ENCODE data around the gene TRIM7.
"Not testable (repeated sequence)": the region's sequence is repeated elsewhere in the genome, so short reads cannot be mapped to it uniquely, and the experiment has no call there.

The TRIM7 gene

GRCh38 chr5:181188700-181189362, 16.2 kb downstream of the TRIM7 start:
- peak overlapping the region; percentile 94 for H3K27ac Mint-ChIP-seq
- peaks cover 38% of the 10 kb centered on the region for H3K4me1 Mint-ChIP-seq (ENCODE audit: low read depth)
- peak overlapping the region; percentile 96 for H3K4me3 Mint-ChIP-seq
- DNase-seq (ENCODE audit: low spot score) = peak; percentile 77
- peaks cover 8% of the 10 kb centered on the region for H3K36me3 Mint-ChIP-seq (ENCODE audit: low read depth)
- peaks cover 12% of the 10 kb centered on the region for H3K27me3 Mint-ChIP-seq (ENCODE audit: low read depth)
- H3K9me3 Mint-ChIP-seq = no peaks in the 10 kb centered on the region

GRCh38 chr5:181187500-181188213, 17.3 kb downstream of the TRIM7 start:
- Mint-ChIP-seq H3K4me1 (ENCODE audit: low read depth) (peaks cover 33% of the 10 kb centered on the region), H3K36me3 (ENCODE audit: low read depth) (peaks cover 7% of the 10 kb centered on the region), H3K4me3 (peak overlapping the region; percentile 96), H3K9me3 (no peaks in the 10 kb centered on the region), H3K27me3 (ENCODE audit: low read depth) (peaks cover 12% of the 10 kb centered on the region), H3K27ac (peak overlapping the region; percentile 94)
- DNase-seq (ENCODE audit: low spot score) = peak; percentile 60

GRCh38 chr5:181186986-181187499, 18.0 kb downstream of the TRIM7 start:
- Mint-ChIP-seq H3K27ac (peak overlapping the region; percentile 70), H3K4me3 (no peak overlapping the region), H3K36me3 (ENCODE audit: low read depth) (peaks cover 7% of the 10 kb centered on the region), H3K4me1 (ENCODE audit: low read depth) (peaks cover 35% of the 10 kb centered on the region), H3K9me3 (no peaks in the 10 kb centered on the region), H3K27me3 (ENCODE audit: low read depth) (peaks cover 12% of the 10 kb centered on the region)
- no peak for DNase-seq (ENCODE audit: low spot score)

GRCh38 chr5:181186022-181186421, 19.0 kb downstream of the TRIM7 start:
- Mint-ChIP-seq H3K27ac (no peak overlapping the region), H3K4me1 (ENCODE audit: low read depth) (peaks cover 34% of the 10 kb centered on the region), H3K9me3 (no peaks in the 10 kb centered on the region), H3K36me3 (ENCODE audit: low read depth) (peaks cover 5% of the 10 kb centered on the region), H3K27me3 (ENCODE audit: low read depth) (peaks cover 13% of the 10 kb centered on the region), H3K4me3 (peak overlapping the region; percentile 45)
- no peak for DNase-seq (ENCODE audit: low spot score)

GRCh38 chr5:181185560-181185959, 19.4 kb downstream of the TRIM7 start:
- no peaks in the 10 kb centered on the region for H3K9me3 Mint-ChIP-seq
- H3K27me3 Mint-ChIP-seq (ENCODE audit: low read depth) = peaks cover 14% of the 10 kb centered on the region
- peaks cover 33% of the 10 kb centered on the region for H3K4me1 Mint-ChIP-seq (ENCODE audit: low read depth)
- DNase-seq (ENCODE audit: low spot score) = no peak
- no peak overlapping the region for H3K27ac Mint-ChIP-seq
- peaks cover 5% of the 10 kb centered on the region for H3K36me3 Mint-ChIP-seq (ENCODE audit: low read depth)
- peak overlapping the region; percentile 45 for H3K4me3 Mint-ChIP-seq

- Mint-ChIP-seq H3K27ac (peak overlapping the region; percentile 97), H3K36me3 (ENCODE audit: low read depth) (peaks cover 5% of the 10 kb centered on the region), H3K4me1 (ENCODE audit: low read depth) (peaks cover 30% of the 10 kb centered on the region)
Observed at GRCh38 chr5:181184845-181185216, 20.2 kb downstream of the TRIM7 start.

GRCh38 chr5:181182651-181183050, 22.3 kb downstream of the TRIM7 start:
- Mint-ChIP-seq H3K4me1 (ENCODE audit: low read depth) (peaks cover 20% of the 10 kb centered on the region), H3K27ac (peak overlapping the region; percentile 80), H3K9me3 (no peaks in the 10 kb centered on the region), H3K27me3 (ENCODE audit: low read depth) (peaks cover 9% of the 10 kb centered on the region), H3K4me3 (peak overlapping the region; percentile 75), H3K36me3 (ENCODE audit: low read depth) (no peaks in the 10 kb centered on the region)
- DNase-seq (ENCODE audit: low spot score) = no peak

More at GRCh38 chr5:181184845-181185216, 20.2 kb downstream of the TRIM7 start:
- peak overlapping the region; percentile 88 for H3K4me3 Mint-ChIP-seq
- H3K9me3 Mint-ChIP-seq = no peaks in the 10 kb centered on the region
- peaks cover 17% of the 10 kb centered on the region for H3K27me3 Mint-ChIP-seq (ENCODE audit: low read depth)
- no peak for DNase-seq (ENCODE audit: low spot score)

- no peaks in the 10 kb centered on the region for H3K9me3 Mint-ChIP-seq
- H3K36me3 Mint-ChIP-seq (ENCODE audit: low read depth) = no peaks in the 10 kb centered on the region
Observed at GRCh38 chr5:181181650-181182565, 23.1 kb downstream of the TRIM7 start.

GRCh38 chr5:181177559-181177958, 27.4 kb downstream of the TRIM7 start:
- Mint-ChIP-seq H3K27me3 (ENCODE audit: low read depth) (peaks cover 27% of the 10 kb centered on the region), H3K4me1 (ENCODE audit: low read depth) (peaks cover 20% of the 10 kb centered on the region)
- not testable (repeated sequence) for H3K4me3 Mint-ChIP-seq; H3K36me3 Mint-ChIP-seq (ENCODE audit: low read depth); DNase-seq (ENCODE audit: low spot score); H3K27ac Mint-ChIP-seq; H3K9me3 Mint-ChIP-seq

More at GRCh38 chr5:181181650-181182565, 23.1 kb downstream of the TRIM7 start:
- peaks cover 13% of the 10 kb centered on the region for H3K27me3 Mint-ChIP-seq (ENCODE audit: low read depth)
- H3K27ac Mint-ChIP-seq = no peak overlapping the region
- H3K4me3 Mint-ChIP-seq = peak overlapping the region; percentile 48
- peak; percentile 42 for DNase-seq (ENCODE audit: low spot score)
- peaks cover 17% of the 10 kb centered on the region for H3K4me1 Mint-ChIP-seq (ENCODE audit: low read depth)

- H3K27ac Mint-ChIP-seq = no peak overlapping the region
- peaks cover 22% of the 10 kb centered on the region for H3K27me3 Mint-ChIP-seq (ENCODE audit: low read depth)
- DNase-seq (ENCODE audit: low spot score) = no peak
- H3K4me3 Mint-ChIP-seq = no peak overlapping the region
- H3K4me1 Mint-ChIP-seq (ENCODE audit: low read depth) = peaks cover 16% of the 10 kb centered on the region
- H3K36me3 Mint-ChIP-seq (ENCODE audit: low read depth) = no peaks in the 10 kb centered on the region
- no peaks in the 10 kb centered on the region for H3K9me3 Mint-ChIP-seq
Observed at GRCh38 chr5:181176254-181176952, 28.6 kb downstream of the TRIM7 start.

- peak; percentile 68 for DNase-seq (ENCODE audit: low spot score)
- Mint-ChIP-seq H3K27me3 (ENCODE audit: low read depth) (peaks cover 38% of the 10 kb centered on the region), H3K36me3 (ENCODE audit: low read depth) (peaks cover 7% of the 10 kb centered on the region), H3K9me3 (no peaks in the 10 kb centered on the region), H3K4me3 (peak overlapping the region; percentile 94), H3K27ac (peak overlapping the region; percentile 97), H3K4me1 (ENCODE audit: low read depth) (peaks cover 38% of the 10 kb centered on the region)
Observed at GRCh38 chr5:181173420-181174342, 31.3 kb downstream of the TRIM7 start.

GRCh38 chr5:181173027-181173419, 32.0 kb downstream of the TRIM7 start:
- Mint-ChIP-seq H3K9me3 (no peaks in the 10 kb centered on the region), H3K27ac (peak overlapping the region; percentile 97), H3K4me1 (ENCODE audit: low read depth) (peaks cover 41% of the 10 kb centered on the region), H3K27me3 (ENCODE audit: low read depth) (peaks cover 41% of the 10 kb centered on the region), H3K36me3 (ENCODE audit: low read depth) (peaks cover 7% of the 10 kb centered on the region), H3K4me3 (peak overlapping the region; percentile 94)
- DNase-seq (ENCODE audit: low spot score) = peak; percentile 25
